ENCODE results near the gene TM7SF3. TPM values are rescaled to one million over a fixed set of nuclear protein-coding genes. Genes with fewer than 3 reads are reported as not detected.
"Not testable (repeated sequence)": the region's sequence is repeated elsewhere in the genome, so short reads cannot be mapped to it uniquely, and the experiment has no call there.

Gene TM7SF3
- total RNA-seq, 1 experiment from 2014 or later: 56.3 TPM

GRCh38 chr12:27026257-27026656, 12.1 kb upstream of the TM7SF3 start:
- no peak overlapping the region for H3K4me3 ChIP-seq (ENCODE audit: insufficient read depth, low read depth, low read length)
- peaks cover 12% of the 10 kb centered on the region for H3K36me3 ChIP-seq (replicated peaks; ENCODE audit: control insufficient read depth, insufficient read depth, low read length)
- DNase-seq: no peak
- H3K27me3 ChIP-seq (ENCODE audit: control insufficient read depth, insufficient read depth, low read length): no peaks in the 10 kb centered on the region

- peaks cover 12% of the 10 kb centered on the region for H3K36me3 ChIP-seq (replicated peaks; ENCODE audit: control insufficient read depth, insufficient read depth, low read length)
- H3K4me3 ChIP-seq (ENCODE audit: insufficient read depth, low read depth, low read length): no peak overlapping the region
- DNase-seq: no peak
- no peaks in the 10 kb centered on the region for H3K27me3 ChIP-seq (ENCODE audit: control insufficient read depth, insufficient read depth, low read length)
Observed at GRCh38 chr12:27025116-27025515, 10.9 kb upstream of the TM7SF3 start.

GRCh38 chr12:27024291-27024690, 10.1 kb upstream of the TM7SF3 start:
- no peaks in the 10 kb centered on the region for H3K27me3 ChIP-seq (ENCODE audit: control insufficient read depth, insufficient read depth, low read length)
- peaks cover 10% of the 10 kb centered on the region for H3K36me3 ChIP-seq (replicated peaks; ENCODE audit: control insufficient read depth, insufficient read depth, low read length)
- DNase-seq: no peak
- H3K4me3 ChIP-seq (ENCODE audit: insufficient read depth, low read depth, low read length): no peak overlapping the region

- no peak overlapping the region for H3K4me3 ChIP-seq (ENCODE audit: insufficient read depth, low read depth, low read length)
- no peaks in the 10 kb centered on the region for H3K27me3 ChIP-seq (ENCODE audit: control insufficient read depth, insufficient read depth, low read length)
- H3K36me3 ChIP-seq (replicated peaks; ENCODE audit: control insufficient read depth, insufficient read depth, low read length): no peaks in the 10 kb centered on the region
- no peak for DNase-seq
Observed at GRCh38 chr12:27020761-27021160, 6.6 kb upstream of the TM7SF3 start.

DNA sequence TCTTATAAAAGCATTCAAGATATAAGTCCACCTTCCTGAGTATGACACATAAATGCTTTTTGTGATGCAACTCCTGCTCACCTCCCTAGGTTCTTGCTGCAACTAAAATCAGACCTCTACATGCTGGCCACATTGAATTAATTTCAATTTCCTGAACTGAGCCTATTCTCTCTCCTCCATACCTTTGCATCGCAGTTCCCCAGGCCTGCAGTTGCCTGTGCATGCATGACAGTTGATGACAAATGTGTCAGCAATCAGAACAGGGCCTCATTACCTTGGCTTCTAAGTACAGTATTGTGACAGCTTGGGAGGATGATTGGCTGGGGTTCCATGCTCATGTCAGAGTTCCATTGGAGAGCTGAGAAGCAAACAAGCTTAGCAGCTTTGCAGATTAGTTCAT, 3.9 kb upstream of the TM7SF3 start:
- DNase-seq: no peak
- Histone ChIP-seq H3K27me3 (ENCODE audit: control insufficient read depth, insufficient read depth, low read length) (no peaks in the 10 kb centered on the region), H3K4me3 (ENCODE audit: insufficient read depth, low read depth, low read length) (no peak overlapping the region), H3K36me3 (replicated peaks; ENCODE audit: control insufficient read depth, insufficient read depth, low read length) (no peaks in the 10 kb centered on the region)

- DNase-seq; H3K4me3 ChIP-seq (ENCODE audit: insufficient read depth, low read depth, low read length); H3K36me3 ChIP-seq (replicated peaks; ENCODE audit: control insufficient read depth, insufficient read depth, low read length); H3K27me3 ChIP-seq (ENCODE audit: control insufficient read depth, insufficient read depth, low read length): not testable (repeated sequence)
Observed at GRCh38 chr12:27017163-27017823, 3.1 kb upstream of the TM7SF3 start.

GRCh38 chr12:27015730-27016076, 1.5 kb upstream of the TM7SF3 start:
- Histone ChIP-seq H3K27me3 (ENCODE audit: control insufficient read depth, insufficient read depth, low read length) (no peaks in the 10 kb centered on the region), H3K4me3 (ENCODE audit: insufficient read depth, low read depth, low read length) (no peak overlapping the region), H3K36me3 (replicated peaks; ENCODE audit: control insufficient read depth, insufficient read depth, low read length) (no peaks in the 10 kb centered on the region)
- DNase-seq: no peak

- no peak for DNase-seq
- H3K27me3 ChIP-seq (ENCODE audit: control insufficient read depth, insufficient read depth, low read length): no peaks in the 10 kb centered on the region
- no peak overlapping the region; the same call in 1 of the 2 replicates for H3K4me3 ChIP-seq (ENCODE audit: insufficient read depth, low read depth, low read length)
- no peaks in the 10 kb centered on the region for H3K36me3 ChIP-seq (replicated peaks; ENCODE audit: control insufficient read depth, insufficient read depth, low read length)
Observed at GRCh38 chr12:27014859-27015729, 910 bp upstream of the TM7SF3 start.

DNA sequence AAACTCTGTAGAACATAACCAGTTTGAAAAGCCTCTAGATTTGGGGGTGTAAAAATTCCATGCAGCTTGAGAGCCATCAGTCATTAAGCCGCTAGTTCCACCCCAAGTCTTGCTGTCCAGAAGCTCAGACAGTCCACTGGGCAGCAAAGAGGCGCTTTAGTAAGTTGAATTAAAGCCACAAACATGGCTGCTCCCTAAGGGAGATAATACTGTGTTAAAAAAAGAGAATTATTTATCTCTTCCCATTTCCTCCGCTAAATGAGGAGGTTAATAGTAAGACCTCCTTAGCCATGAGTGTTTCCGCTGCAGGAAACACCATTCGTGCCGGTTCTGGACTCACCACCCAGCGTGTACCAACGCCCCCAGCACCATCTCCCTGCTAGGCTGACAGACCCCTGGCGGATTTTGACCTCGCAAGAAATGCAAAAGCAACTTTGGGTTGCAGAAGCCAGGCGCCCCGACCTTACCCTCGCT, 536 bp downstream of the TM7SF3 start:
- Histone ChIP-seq H3K4me3 (ENCODE audit: insufficient read depth, low read depth, low read length) (peak overlapping the region; percentile 78), H3K36me3 (replicated peaks; ENCODE audit: control insufficient read depth, insufficient read depth, low read length) (no peaks in the 10 kb centered on the region), H3K27me3 (ENCODE audit: control insufficient read depth, insufficient read depth, low read length) (no peaks in the 10 kb centered on the region)
- DNase-seq: no peak

DNA sequence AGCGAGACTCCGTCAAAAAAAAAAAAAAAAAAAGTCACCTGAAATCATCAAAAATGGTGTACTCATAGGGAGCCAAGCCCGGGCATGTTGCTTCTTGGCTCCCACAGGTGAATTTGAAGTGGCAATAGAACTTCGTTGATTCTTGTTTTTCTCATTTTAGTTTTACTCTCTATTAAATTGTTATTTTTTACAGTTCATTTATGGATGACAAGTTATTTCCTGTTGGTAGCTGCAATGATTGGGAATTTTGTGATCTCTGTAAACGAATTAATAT, 1.3 kb downstream of the TM7SF3 start:
- no peaks in the 10 kb centered on the region for H3K27me3 ChIP-seq (ENCODE audit: control insufficient read depth, insufficient read depth, low read length)
- no peaks in the 10 kb centered on the region for H3K36me3 ChIP-seq (replicated peaks; ENCODE audit: control insufficient read depth, insufficient read depth, low read length)
- H3K4me3 ChIP-seq (ENCODE audit: insufficient read depth, low read depth, low read length): no peak overlapping the region
- DNase-seq: no peak

DNA sequence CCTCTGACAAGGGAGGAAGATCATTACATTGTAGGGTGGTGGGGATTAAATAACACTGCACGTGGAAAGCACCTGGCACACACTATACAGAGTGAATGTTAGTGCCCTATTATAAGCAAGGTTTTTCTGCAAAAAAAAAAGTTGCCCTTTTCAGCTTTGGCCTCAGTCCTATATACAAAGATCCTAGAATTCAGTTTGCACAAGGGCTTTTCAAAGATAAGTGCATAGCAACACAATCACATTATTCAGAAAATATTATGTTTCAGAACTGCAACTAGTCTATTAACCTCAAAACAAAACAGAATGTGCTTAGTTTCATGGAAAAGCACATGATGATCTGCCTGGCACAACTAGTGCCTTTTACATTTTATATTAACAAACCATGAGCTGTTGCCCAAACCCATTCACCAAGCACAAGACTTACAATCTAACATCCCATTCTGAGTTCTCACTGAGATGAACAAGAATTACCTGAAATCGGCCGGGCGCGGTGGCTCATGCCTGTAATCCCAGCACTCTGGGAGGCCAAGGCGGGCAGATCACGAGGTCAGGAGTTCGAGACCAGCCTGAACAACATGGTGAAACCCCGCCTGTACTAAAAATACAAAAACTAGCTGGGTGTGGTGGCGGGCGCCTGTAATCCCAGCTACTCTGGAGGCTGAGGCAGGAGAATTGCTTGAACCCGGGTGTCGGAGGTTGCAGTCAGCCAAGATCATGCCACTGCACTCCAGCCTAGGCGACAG, 1.8 kb downstream of the TM7SF3 start:
- H3K36me3 ChIP-seq (replicated peaks; ENCODE audit: control insufficient read depth, insufficient read depth, low read length): no peaks in the 10 kb centered on the region
- no peaks in the 10 kb centered on the region for H3K27me3 ChIP-seq (ENCODE audit: control insufficient read depth, insufficient read depth, low read length)
- DNase-seq: no peak
- no peak overlapping the region for H3K4me3 ChIP-seq (ENCODE audit: insufficient read depth, low read depth, low read length)

- H3K27me3 ChIP-seq (ENCODE audit: control insufficient read depth, insufficient read depth, low read length): no peaks in the 10 kb centered on the region
- no peaks in the 10 kb centered on the region for H3K36me3 ChIP-seq (replicated peaks; ENCODE audit: control insufficient read depth, insufficient read depth, low read length)
- no peak overlapping the region for H3K4me3 ChIP-seq (ENCODE audit: insufficient read depth, low read depth, low read length)
- no peak for DNase-seq
Observed at GRCh38 chr12:27009881-27010301, 4.3 kb downstream of the TM7SF3 start.

DNA sequence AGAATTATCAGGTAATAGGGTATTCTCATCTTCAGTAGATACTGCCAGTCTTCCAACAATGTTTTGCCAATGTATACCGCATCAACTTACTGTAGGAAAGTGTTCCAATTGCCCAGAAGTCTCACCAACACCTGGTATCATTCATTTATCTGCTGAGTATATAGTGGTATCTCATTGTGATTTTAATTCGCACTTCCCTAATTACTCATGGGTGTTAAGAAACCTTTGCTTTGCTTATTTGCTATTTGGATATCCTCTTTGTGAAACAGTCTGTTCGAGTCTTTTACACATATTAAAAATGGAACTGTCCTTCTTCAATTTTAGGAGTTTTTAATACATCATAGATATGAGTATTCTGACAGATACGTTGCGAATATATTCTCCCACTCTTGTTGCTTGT, 6.1 kb downstream of the TM7SF3 start:
- Histone ChIP-seq H3K27me3 (ENCODE audit: control insufficient read depth, insufficient read depth, low read length) (no peaks in the 10 kb centered on the region), H3K4me3 (ENCODE audit: insufficient read depth, low read depth, low read length) (no peak overlapping the region), H3K36me3 (replicated peaks; ENCODE audit: control insufficient read depth, insufficient read depth, low read length) (no peaks in the 10 kb centered on the region)
- DNase-seq: no peak

GRCh38 chr12:27006797-27007467, 7.3 kb downstream of the TM7SF3 start:
- Histone ChIP-seq H3K4me3 (ENCODE audit: insufficient read depth, low read depth, low read length) (no peak overlapping the region), H3K27me3 (ENCODE audit: control insufficient read depth, insufficient read depth, low read length) (no peaks in the 10 kb centered on the region), H3K36me3 (replicated peaks; ENCODE audit: control insufficient read depth, insufficient read depth, low read length) (no peaks in the 10 kb centered on the region; the same call in none of the 2 replicates)
- no peak for DNase-seq

Data from H7 (cell line).